B cell (primary cell): ENCODE results near the gene GTF2IRD1.

Source experiments
- EZH2 ChIP-seq: IDR thresholded peaks from 2 replicates; pipeline ENCODE4 v1.6.1; 2012; ENCODE audit warnings: borderline replicate concordance, low read depth, mild to moderate bottlenecking, moderate library complexity, low read length; ENCODE audit not compliant: insufficient read depth, poor library complexity, severe bottlenecking
- TF ChIP-seq, protein P1 (sequence below): fragments of 200-600 bp; IDR thresholded peaks from one replicate; pipeline ENCODE4 v1.8.0; 2022; ENCODE audit warnings: antibody characterized with exemption, mild to moderate bottlenecking

- TF ChIP-seq, protein P1, sequence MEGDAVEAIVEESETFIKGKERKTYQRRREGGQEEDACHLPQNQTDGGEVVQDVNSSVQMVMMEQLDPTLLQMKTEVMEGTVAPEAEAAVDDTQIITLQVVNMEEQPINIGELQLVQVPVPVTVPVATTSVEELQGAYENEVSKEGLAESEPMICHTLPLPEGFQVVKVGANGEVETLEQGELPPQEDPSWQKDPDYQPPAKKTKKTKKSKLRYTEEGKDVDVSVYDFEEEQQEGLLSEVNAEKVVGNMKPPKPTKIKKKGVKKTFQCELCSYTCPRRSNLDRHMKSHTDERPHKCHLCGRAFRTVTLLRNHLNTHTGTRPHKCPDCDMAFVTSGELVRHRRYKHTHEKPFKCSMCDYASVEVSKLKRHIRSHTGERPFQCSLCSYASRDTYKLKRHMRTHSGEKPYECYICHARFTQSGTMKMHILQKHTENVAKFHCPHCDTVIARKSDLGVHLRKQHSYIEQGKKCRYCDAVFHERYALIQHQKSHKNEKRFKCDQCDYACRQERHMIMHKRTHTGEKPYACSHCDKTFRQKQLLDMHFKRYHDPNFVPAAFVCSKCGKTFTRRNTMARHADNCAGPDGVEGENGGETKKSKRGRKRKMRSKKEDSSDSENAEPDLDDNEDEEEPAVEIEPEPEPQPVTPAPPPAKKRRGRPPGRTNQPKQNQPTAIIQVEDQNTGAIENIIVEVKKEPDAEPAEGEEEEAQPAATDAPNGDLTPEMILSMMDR: no peak
- no peak for TF ChIP-seq EZH2
Observed at GRCh38 chr7:74498996-74499834, 45.5 kb downstream of the GTF2IRD1 start.
